GM18526 (cell line): ENCODE results near the gene GRM1.

Experiments used
- POLR2A ChIP-seq: IDR thresholded peaks from 3 replicates; pipeline ENCODE4 v1.6.1; 2011; ENCODE audit not compliant: insufficient read length; ENCODE audit errors: extremely low read depth

GRM1 gene

DNA sequence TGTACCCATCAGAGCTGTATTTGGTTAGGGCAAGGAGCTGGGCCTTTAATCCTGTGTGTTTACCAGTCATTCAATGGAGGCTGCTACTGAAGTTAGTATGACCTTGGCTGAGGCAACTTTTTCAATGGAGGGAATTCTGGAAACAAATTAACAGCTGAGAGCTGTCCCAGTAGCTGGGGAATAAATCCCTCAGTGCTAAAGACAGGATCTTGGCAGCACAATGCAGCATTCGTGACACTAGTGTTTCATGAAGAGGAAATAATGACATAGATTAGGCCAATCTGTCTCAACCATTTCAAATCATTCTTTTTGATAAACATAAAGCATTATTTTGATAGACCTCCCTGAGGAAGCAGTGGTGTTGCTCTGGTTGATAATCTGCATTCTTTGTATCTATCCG, 42.9 kb downstream of the GRM1 start:
- no peak for TF ChIP-seq POLR2A

DNA sequence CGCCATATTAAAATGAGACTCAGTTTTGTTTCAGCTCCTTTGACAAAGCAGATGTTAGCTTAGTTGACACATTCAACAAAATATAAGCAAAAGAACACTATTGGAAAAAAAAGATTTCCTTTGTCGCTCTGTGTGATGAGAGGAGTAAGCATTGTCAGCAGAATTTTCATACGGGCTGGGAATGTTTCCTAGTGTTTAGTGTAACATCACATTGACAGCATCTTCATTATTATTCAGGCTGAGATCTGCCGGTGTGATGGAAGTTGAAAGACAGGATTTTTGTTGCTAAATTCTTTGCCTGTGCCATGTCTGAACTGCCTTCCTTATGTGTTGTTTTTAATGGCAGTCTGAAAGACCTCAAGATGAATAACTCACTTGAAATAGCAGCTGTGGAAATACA, 49.1 kb downstream of the GRM1 start:
- TF ChIP-seq POLR2A = no peak

DNA sequence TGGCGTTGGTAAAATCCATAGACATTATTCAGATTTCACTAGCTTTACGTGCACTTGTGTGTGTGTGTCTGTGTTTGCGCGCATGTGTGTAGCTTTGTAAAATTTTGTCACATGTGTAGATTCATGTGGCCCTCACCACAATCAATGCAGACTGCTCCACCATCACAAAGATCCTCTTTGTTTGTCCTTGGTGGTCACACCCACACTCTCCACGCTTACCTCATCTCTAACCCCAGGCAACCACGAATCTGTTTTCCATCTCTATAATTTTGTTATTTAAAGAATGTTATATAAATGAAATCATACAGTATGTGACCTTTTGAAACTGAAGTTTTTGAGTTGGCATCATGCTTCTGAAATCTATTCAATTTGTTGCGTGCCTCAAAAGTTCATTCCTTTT, 58.5 kb downstream of the GRM1 start:
- TF ChIP-seq POLR2A = no peak

DNA sequence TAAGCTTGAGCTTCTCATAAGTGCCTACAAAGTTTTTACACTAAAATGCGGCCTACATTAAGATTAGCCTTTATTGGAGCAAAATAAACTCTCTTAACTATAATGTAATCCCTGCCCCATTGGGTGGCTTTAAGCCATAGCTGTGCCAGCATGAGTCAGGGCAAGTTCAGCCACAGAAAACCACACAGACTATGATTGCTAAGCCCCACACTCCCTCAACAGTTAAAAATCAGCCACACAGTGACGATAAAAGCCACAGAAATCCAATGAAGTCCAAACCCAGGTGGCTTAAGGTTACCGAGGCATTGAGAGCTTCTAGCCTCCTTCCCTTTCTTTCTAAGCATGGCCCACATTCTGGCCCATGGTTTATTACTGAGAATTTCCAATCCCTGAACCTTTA, 61.6 kb downstream of the GRM1 start:
- no peak for TF ChIP-seq POLR2A

DNA sequence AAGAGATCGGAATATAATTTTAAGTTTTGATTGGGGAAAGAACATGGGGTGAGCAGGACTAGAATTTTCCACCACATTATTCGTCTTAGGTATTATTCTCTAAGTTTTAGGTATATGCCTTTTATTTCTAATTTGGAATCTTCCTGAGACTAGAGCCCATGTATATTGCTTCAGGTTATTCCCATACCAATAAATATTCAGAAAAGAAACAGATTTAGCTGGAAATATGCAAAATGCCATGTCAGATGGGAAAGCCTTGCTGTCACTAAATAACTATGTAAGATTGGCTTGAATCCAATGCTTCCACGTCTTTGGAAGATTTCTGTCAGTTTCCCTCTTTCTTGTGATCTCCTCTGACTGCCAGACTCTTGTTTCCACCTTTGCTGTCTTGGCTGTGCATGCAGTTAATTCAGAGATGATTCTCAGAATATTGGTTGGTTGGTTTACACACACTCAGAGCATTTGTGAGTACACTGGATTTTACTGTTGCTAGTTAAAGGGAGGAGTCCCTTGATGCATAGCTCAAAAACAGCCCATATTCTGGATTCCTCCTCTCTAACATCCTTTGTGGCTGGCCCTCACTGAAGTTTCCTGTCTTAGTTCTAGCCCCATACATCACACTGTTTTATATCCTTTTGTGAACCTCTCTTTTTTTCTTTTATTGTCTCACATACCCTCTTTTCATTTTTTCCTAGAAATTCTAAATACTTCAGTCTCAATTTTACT, 64.3 kb downstream of the GRM1 start:
- TF ChIP-seq POLR2A = no peak

DNA sequence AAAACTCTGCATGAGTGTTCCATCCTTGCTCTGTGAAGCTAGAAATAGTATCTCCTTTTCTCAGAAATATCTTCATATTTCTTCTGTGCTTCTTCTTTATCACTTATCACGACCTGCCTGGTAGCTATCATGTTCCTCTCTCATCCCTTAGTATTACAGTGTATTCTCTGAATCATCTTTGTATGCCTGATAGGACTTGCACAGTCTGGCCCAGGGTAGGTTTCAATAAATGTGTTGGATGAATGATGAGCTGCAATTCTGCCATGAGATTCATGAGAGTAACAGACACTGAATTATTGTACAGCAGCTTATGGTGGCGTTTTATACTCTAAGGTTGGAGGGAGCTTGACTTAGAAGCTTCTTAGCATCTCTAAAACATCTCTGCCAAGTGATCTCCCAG, 66.6 kb downstream of the GRM1 start:
- TF ChIP-seq POLR2A = no peak

DNA sequence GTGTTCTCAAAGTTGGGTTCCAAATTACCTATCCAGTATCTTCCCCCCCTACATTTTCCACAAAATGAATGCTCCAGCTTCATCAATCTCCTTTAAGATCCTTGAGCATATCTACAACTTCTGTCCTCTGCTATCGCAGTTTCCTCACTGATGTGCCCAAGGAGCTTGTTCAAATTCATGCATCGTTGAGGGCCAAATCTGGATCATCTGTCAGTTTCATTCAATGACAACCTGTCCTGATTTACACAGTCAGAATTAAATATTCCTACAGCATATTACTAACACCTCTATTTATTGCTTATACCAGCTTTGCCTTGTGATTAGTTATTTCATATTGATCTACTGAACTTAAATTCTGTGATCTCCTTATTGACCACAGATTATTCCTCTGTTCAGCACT, 68.7 kb downstream of the GRM1 start:
- TF ChIP-seq POLR2A = no peak

DNA sequence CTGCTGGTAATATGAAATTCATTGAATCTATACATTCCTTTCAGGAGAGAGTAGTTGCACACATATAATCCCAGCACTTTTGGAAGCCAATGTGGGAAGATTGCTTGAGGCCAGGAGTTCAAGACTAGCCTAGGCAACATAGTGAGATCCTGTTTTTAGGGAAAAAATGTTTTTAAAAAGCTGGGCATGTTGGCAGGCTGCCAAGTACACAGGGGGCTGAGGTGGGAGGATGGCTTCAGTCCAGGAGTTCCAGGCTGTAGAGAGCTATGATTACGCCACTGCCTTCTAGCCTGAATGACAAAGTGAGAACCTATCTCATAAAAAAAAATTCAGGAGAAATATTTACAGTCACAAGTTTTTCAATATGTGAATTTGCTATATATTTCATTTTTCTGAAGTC, 71.9 kb downstream of the GRM1 start:
- no peak for TF ChIP-seq POLR2A

DNA sequence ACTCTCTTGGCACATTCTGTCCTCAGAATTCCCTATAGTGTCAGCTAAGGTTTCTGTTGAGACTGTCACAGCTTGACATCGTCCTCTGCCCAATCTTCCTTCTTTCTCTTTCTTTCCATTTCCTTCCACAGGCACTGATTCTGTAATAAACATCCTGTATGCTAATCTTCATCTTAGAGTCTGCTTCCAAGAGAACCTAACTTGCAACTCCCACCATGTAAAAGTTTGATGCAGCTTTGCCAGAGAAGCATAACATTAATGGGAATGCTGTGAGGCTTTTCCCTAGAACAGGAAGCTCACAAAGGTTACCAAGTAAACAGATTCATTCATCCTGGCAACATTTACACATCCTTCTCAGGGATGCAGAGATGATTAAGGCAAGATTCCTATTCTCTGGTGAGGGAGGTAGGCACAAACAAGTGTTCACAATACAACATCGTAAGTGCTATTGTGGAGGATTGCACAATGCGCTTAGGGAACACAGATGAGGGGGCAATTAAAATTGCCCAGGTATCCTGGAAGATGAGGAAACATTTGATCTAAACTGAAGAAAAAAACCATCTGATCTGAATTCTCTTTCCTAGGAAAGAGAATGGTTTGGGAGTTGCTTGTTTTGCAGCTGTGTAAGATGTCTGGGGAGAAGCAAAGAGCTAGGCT, 74.7 kb downstream of the GRM1 start:
- no peak for TF ChIP-seq POLR2A

DNA sequence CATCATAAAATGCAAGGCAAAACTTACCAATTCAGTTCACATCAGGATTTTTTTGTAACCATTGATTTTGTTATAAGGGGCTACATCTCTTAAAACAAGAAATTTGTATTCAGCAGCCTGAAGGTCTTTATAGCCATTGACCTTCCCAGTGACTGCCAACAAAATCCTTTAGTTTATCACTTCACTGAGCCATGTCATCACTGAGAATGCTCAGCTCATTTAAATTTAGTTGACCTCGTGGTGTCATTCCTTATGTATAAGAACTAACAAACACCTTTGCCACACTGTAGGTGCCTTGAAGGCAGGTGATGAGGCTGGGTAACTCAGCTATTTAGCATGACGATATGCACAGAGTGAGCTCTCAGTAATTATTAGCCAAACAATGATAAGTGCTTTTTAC, 77.7 kb downstream of the GRM1 start:
- TF ChIP-seq POLR2A = no peak

DNA sequence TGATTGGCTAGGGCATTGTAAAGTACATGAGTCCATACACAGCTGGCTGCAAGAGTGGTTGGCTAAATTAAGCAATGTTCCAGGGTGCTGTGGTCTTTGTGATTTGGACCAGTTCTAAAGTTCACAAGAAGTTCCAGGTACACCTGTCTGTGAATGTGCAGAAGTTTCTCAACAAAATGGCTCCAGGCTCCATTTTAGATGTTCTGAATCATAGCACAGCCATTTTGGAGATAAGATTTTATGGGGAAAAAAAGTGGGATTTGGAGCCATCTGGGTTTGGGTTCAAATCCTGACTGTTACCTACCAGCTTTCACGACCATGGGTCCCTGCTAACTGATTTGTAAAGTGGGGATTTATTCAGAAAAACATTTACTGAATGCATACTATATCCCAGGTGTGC, 82.1 kb downstream of the GRM1 start:
- TF ChIP-seq POLR2A = no peak

DNA sequence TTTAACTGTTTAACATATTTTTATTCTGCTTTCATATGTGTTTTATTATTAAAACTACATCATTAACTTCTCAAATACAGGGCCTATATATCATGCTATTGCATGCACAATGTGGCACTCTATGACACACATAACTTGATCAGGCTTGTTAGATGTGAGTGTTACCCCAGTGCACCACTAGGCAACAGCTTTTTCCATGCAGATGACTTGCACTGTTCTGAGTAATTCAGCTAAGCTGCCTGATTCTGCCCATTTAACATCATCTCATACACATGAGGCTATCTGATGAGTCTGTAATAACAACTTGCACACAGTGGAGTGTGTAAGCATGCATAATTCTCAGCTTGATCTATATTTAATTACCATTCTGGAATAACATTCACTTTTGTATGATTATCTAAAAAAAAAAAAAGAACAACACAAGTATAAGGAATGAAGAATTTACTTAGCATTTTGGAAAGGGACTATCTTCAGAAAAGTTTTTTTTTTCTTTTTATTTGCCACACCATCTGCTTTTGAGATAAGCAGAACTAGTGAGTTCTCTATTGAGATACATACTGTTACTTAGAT, 83.1 kb downstream of the GRM1 start:
- TF ChIP-seq POLR2A = no peak

DNA sequence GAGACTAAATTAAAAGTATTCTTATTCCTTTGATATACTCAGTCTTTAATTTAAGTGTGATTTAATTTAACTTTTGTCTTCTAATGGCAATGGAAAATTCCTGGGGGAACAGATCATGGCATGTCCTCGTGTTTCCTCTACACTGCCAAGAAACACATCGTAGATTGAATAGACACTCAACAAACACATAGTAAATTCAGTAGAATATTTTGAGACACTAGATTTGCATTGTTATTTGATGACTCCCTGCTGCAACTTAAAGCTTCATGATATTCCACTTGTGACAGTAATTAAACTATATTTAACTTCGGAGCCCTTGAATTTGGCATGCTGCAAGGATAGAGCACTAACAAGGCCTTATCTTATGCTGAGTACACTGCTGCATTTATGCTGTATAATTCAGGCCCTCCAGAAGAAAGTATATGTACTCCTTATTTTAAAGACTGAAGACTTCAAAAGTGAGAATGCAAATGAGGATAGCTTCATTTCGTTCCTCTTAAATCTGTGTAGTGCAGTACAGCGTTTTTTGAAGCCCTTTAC, 84.3 kb downstream of the GRM1 start:
- TF ChIP-seq POLR2A = no peak

DNA sequence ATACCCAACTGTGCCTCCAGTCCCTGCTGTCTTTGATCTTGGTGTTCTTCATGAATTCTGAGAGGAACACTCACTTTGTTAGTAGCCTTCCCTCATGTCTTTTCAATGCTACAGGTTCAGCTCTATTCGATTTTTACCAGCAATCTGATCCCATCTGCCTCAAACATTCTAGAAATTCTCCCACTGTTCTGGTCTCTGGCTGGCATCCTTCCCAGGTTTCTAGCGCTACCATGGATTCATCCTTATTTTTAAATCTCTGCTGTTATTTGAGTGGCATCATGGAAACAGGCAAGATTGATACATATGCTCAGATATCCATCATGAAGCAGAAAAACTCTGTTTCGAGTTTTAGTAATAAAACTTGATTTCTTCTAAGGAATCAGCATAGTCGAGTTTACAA, 94.8 kb downstream of the GRM1 start:
- TF ChIP-seq POLR2A = no peak

DNA sequence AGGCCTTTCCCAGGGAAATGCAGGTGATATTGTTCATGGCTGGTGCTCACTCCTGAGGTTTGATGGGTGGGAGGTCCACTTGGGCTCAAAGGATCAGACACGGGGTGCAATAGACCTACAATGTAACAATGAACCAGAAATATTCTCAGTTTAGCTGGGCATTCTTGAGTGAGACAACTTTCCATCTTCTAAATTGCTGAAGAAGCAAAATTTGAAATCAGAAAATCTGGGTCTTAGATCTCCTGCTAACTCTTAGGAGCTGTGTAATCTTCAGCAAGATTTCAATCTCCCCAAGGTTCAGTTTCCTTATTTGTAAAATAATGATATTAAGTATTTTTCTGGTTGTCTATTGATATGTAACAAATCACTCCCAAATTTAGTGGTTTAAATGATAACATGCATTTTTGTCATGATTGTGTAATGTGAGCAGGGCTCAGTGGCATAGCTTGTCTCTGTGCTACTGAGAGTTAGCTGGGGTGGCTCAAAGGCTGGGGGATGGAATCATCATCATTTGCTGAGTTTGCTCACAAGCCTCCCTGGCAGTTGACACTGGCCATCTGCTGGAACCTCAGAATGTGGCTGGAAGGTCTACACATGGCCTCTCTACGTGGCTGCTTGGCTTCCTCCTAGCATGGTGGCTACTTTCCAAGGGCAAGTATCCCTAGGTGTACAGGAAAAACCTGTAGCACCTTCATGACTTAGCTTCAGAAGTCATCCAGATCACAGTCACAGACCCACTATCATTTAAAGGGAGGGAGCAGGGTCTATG, 98.8 kb downstream of the GRM1 start:
- no peak for TF ChIP-seq POLR2A

DNA sequence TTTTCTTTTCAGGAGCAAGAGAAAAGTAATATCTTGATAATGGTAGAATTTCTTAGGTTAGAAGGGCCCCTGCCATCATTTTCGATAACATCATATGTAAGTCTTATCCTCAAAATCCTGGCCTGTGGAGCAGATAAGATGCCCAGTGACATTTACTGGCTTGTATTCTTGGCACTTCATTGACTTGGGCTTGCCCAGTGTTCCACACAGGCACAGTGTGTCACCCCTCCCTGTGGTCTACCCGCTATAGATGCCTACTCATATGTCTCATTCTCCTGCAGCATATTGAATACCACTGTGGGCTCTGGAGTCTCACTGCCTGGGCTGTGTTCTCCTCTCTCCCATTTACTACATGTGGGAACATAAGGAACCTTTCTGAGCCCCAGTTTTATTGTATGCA, 105.0 kb downstream of the GRM1 start:
- no peak for TF ChIP-seq POLR2A
